PC-3 (cell line): Measurements from ENCODE around the gene BCL2L12. TPM values are rescaled to one million over a fixed set of nuclear protein-coding genes. Genes with fewer than 3 reads are reported as not detected.

Source experiments
- ATAC-seq: fragments of 200-7000 bp; cut with Tn5 transposase; 2 replicates; pipeline ENCODE4 v1.9.1; 2020; ENCODE audit warnings: mild to moderate bottlenecking, moderate library complexity
- BruUV-seq: library from RNA; stranded (reverse); fragments of 400-500 nt; replicated peaks from 2 replicates; lab custom pipeline; 2021; lab: Mats Ljungman, UMichigan
- CTCF ChIA-PET: fragments of 300-600 bp; sonication (Branson Sonifier 250); formaldehyde crosslinking; loops from one replicate; lab custom pipeline; 2022; ENCODE audit warnings: antibody characterized with exemption; lab: Charles Lee
- POLR2A ChIA-PET: fragments of 300-600 bp; sonication (Branson Sonifier 250); formaldehyde crosslinking; loops from one replicate; lab custom pipeline; 2022; ENCODE audit warnings: antibody characterized with exemption; ENCODE audit not compliant: unreplicated experiment; lab: Charles Lee
- DNase-seq: peaks from one replicate; pipeline ENCODE4 v3.0.0-alpha.2; 2015
- H2AFZ ChIP-seq: fragments of 300-600 bp; sonication (generic); 2 replicates; pipeline ENCODE4 v1.6.0; 2016; ENCODE audit warnings: antibody characterized with exemption, low read length
- H3F3A ChIP-seq: fragments of 300-600 bp; sonication (generic); one replicate; pipeline ENCODE4 v1.6.0; 2017; ENCODE audit warnings: antibody characterized with exemption, low read length, control low read depth, mild to moderate bottlenecking; ENCODE audit not compliant: unreplicated experiment
- H3K27ac ChIP-seq: fragments of 300-600 bp; sonication (generic); 2 replicates; pipeline ENCODE4 v1.5.1; 2016; ENCODE audit warnings: mild to moderate bottlenecking, low read length
- H3K27me3 ChIP-seq: fragments of 300-600 bp; sonication (generic); 2 replicates; pipeline ENCODE4 v1.6.1; 2016; ENCODE audit warnings: low read length, mixed read lengths
- H3K36me3 ChIP-seq: fragments of 300-600 bp; sonication (generic); 2 replicates; pipeline ENCODE4 v1.6.1; 2016; ENCODE audit warnings: low read depth, mixed run types, low read length, mixed read lengths
- H3K4me1 ChIP-seq: fragments of 300-600 bp; sonication (generic); 2 replicates; pipeline ENCODE4 v1.5.1; 2016; ENCODE audit warnings: low read length; ENCODE audit not compliant: insufficient read depth
- H3K4me2 ChIP-seq: fragments of 300-600 bp; sonication (generic); 2 replicates; pipeline ENCODE4 v1.6.0; 2016; ENCODE audit warnings: low read length
- H3K4me3 ChIP-seq: fragments of 300-600 bp; sonication (generic); 2 replicates; pipeline ENCODE4 v1.5.1; 2016; ENCODE audit warnings: mild to moderate bottlenecking, low read length, mixed read lengths
- H3K79me2 ChIP-seq: fragments of 300-600 bp; sonication (generic); 2 replicates; pipeline ENCODE4 v1.6.1; 2017; ENCODE audit warnings: low read length, mixed read lengths
- H3K9ac ChIP-seq: fragments of 300-600 bp; sonication (generic); 2 replicates; pipeline ENCODE4 v1.6.0; 2016; ENCODE audit warnings: mild to moderate bottlenecking, low read length
- H3K9me2 ChIP-seq: fragments of 300-600 bp; sonication (generic); replicated peaks from 2 replicates; pipeline ENCODE4 v1.6.1; 2016; ENCODE audit warnings: mixed run types, low read length, mixed read lengths
- H3K9me3 ChIP-seq: fragments of 300-600 bp; sonication (generic); 2 replicates; pipeline ENCODE4 v1.6.1; 2016; ENCODE audit warnings: low read length, mixed read lengths
- H4K20me1 ChIP-seq: fragments of 300-600 bp; sonication (generic); 2 replicates; pipeline ENCODE4 v1.6.1; 2016; ENCODE audit warnings: low read length, mixed read lengths
- CTCF ChIP-seq: fragments of 300-600 bp; sonication (generic); conservative IDR thresholded peaks from 2 replicates; pipeline ENCODE4 v1.5.1; 2017; ENCODE audit warnings: antibody characterized with exemption, low read depth, mild to moderate bottlenecking, low read length
- EZH2 ChIP-seq: fragments of 300-600 bp; sonication (generic); IDR thresholded peaks from one replicate; pipeline ENCODE4 v1.6.1; 2017; ENCODE audit warnings: antibody characterized with exemption, mild to moderate bottlenecking, low read length; ENCODE audit not compliant: unreplicated experiment
- EZH2phosphoT487 ChIP-seq: fragments of 300-600 bp; sonication (generic); IDR thresholded peaks from 2 replicates; pipeline ENCODE4 v1.6.1; 2018; ENCODE audit warnings: mild to moderate bottlenecking, antibody characterized with exemption, low read length, borderline replicate concordance
- intact Hi-C: fragments of 100-400 bp; cut with micrococcal nuclease; formaldehyde crosslinking; loops from 2 replicates; pipeline ENCODE4 v1.9.0; 2023
- total RNA-seq: library from RNA; depleted of rRNA; stranded (reverse); fragments of >200 nt; gene quantifications from 2 replicates; pipeline ENCODE4 v1.2.3, GENCODE V29; 2014

Gene BCL2L12
- total RNA-seq, 1 experiment from 2014 or later, result 104 TPM

- BruUV-seq, result no TSS peak
- H3K79me2 ChIP-seq, result 0 out of 2 replicates have a peak, but pooled peaks cover 3% of the 10 kb centered on the region
- ChIA-PET POLR2A (no interaction called here), CTCF (no interaction called here)
- H3K36me3 ChIP-seq, result no peaks in the 10 kb centered on the region
- intact Hi-C loops, result no loop called here
- peaks cover 23% of the 10 kb centered on the region for H3K4me1 ChIP-seq
- no peak overlapping the region for H3K27ac ChIP-seq
- no peak overlapping the region for H3K4me3 ChIP-seq
- no peaks in the 10 kb centered on the region for H3K27me3 ChIP-seq
- TF ChIP-seq EZH2phosphoT487 (no peak), CTCF (no peak), EZH2 (no peak)
- no peak overlapping the region for H3K9ac ChIP-seq
- no peaks in the 10 kb centered on the region for H3K9me3 ChIP-seq
- H2AFZ ChIP-seq, result no peak overlapping the region
- H4K20me1 ChIP-seq, result no peaks in the 10 kb centered on the region
- no peak for DNase-seq
- H3K4me2 ChIP-seq, result no peak overlapping the region
- H3F3A ChIP-seq, result no peaks in the 10 kb centered on the region
- ATAC-seq, result no peak
- H3K9me2 ChIP-seq, result no peaks in the 10 kb centered on the region
These were observed 30.1 kb upstream of the BCL2L12 start for GRCh38 chr19:49635530-49636232.

- H2AFZ ChIP-seq, result no peak overlapping the region
- CTCF ChIA-PET, result no interaction called here
- no peaks in the 10 kb centered on the region for H3K9me3 ChIP-seq
- no peaks in the 10 kb centered on the region for H3K9me2 ChIP-seq
- peaks cover 8% of the 10 kb centered on the region; the same call in 1 of the 2 replicates for H3K79me2 ChIP-seq
- intact Hi-C loops, result no loop called here
- H3F3A ChIP-seq, result peaks cover 3% of the 10 kb centered on the region
- POLR2A ChIA-PET, result no interaction called here
- H3K36me3 ChIP-seq, result no peaks in the 10 kb centered on the region
- peaks cover 30% of the 10 kb centered on the region for H3K4me1 ChIP-seq
- H3K9ac ChIP-seq, result no peak overlapping the region
- ATAC-seq (no peak), DNase-seq (no peak)
- no peak overlapping the region for H3K4me3 ChIP-seq
- no peak overlapping the region for H3K4me2 ChIP-seq
- H4K20me1 ChIP-seq, result no peaks in the 10 kb centered on the region
- BruUV-seq, result no TSS peak
- TF ChIP-seq EZH2phosphoT487, result no peak
- TF ChIP-seq CTCF, result no peak
- no peak for TF ChIP-seq EZH2
- no peaks in the 10 kb centered on the region for H3K27me3 ChIP-seq
- H3K27ac ChIP-seq, result no peak overlapping the region
These were observed 29.4 kb upstream of the BCL2L12 start for GRCh38 chr19:49636233-49636932.
